Upper lobe of right lung (tissue), 1 donor: ENCODE results near the gene ZFP92. TPM values are rescaled to one million over a fixed set of nuclear protein-coding genes. Genes with fewer than 3 reads are reported as not detected.

Experiments
- ATAC-seq: fragments of 200-7000 bp; cut with Tn5 transposase; one replicate; pipeline ENCODE4 v1.9.1; 2020; ENCODE audit warnings: mild to moderate bottlenecking, moderate library complexity
- DNase-seq: peaks from one replicate; pipeline ENCODE4 v3.0.0-alpha.2; 2020
- H3K27ac ChIP-seq: fragments of 200-600 bp; one replicate; pipeline ENCODE4 v1.8.0; 2022
- H3K27me3 ChIP-seq: fragments of 200-600 bp; one replicate; pipeline ENCODE4 v1.8.0; 2022; ENCODE audit warnings: mild to moderate bottlenecking
- H3K36me3 ChIP-seq: fragments of 200-600 bp; one replicate; pipeline ENCODE4 v1.8.0; 2022
- H3K4me1 ChIP-seq: fragments of 200-600 bp; one replicate; pipeline ENCODE4 v1.8.0; 2022
- H3K4me3 ChIP-seq: fragments of 200-600 bp; one replicate; pipeline ENCODE4 v1.8.0; 2022; ENCODE audit warnings: mild to moderate bottlenecking
- H3K9me3 ChIP-seq: fragments of 200-600 bp; one replicate; pipeline ENCODE4 v1.8.0; 2022
- CTCF ChIP-seq: fragments of 200-600 bp; IDR thresholded peaks from one replicate; pipeline ENCODE4 v1.8.0; 2022; ENCODE audit warnings: antibody characterized with exemption
- intact Hi-C: fragments of 100-400 bp; cut with DNase I; formaldehyde crosslinking; loops from one replicate; pipeline ENCODE4 v1.11.0; 2022
- total RNA-seq: library from RNA; stranded (reverse); fragmentation: NEBNext Ultra II Directional; extraction: Animal tissue kit (Norgen Biotek cat#: 25700); gene quantifications from one replicate; pipeline ENCODE4 v1.2.1, GENCODE V29; 2021
- donor health status: DM: no; HTN: yes; CAD: no; lungs with severe emphysema.

ZFP92 gene
- total RNA-seq, 1 donor from 2014 or later: 3.4 TPM

- H3K36me3 ChIP-seq: no peaks in the 10 kb centered on the region
- no peak for ATAC-seq
- no peak overlapping the region for H3K4me3 ChIP-seq
- no peak for DNase-seq
- H3K27me3 ChIP-seq: no peaks in the 10 kb centered on the region
- TF ChIP-seq CTCF: no peak
- H3K27ac ChIP-seq: no peak overlapping the region
- H3K4me1 ChIP-seq: no peaks in the 10 kb centered on the region
- intact Hi-C loops: no loop called here
- no peaks in the 10 kb centered on the region for H3K9me3 ChIP-seq
These were observed 14.7 kb upstream of the ZFP92 start for GRCh38 chrX:153396320-153397195.

- intact Hi-C loops: no loop called here
- H3K4me1 ChIP-seq: no peaks in the 10 kb centered on the region
- no peak overlapping the region for H3K4me3 ChIP-seq
- H3K36me3 ChIP-seq: no peaks in the 10 kb centered on the region
- no peak overlapping the region for H3K27ac ChIP-seq
- DNase-seq (no peak), ATAC-seq (no peak)
- TF ChIP-seq CTCF: no peak
- H3K9me3 ChIP-seq: no peaks in the 10 kb centered on the region
- H3K27me3 ChIP-seq: no peaks in the 10 kb centered on the region
These were observed 13.9 kb upstream of the ZFP92 start for GRCh38 chrX:153397256-153397960.

- Histone ChIP-seq H3K4me1 (no peaks in the 10 kb centered on the region), H3K9me3 (no peaks in the 10 kb centered on the region), H3K27me3 (no peaks in the 10 kb centered on the region), H3K36me3 (no peaks in the 10 kb centered on the region), H3K4me3 (no peak overlapping the region), H3K27ac (no peak overlapping the region)
- no peak for DNase-seq
- TF ChIP-seq CTCF: no peak
- intact Hi-C loops: no loop called here
- no peak for ATAC-seq
These were observed 12.9 kb upstream of the ZFP92 start for GRCh38 chrX:153398275-153398960.

- H3K4me3 ChIP-seq: no peak overlapping the region
- peak; percentile 59 for TF ChIP-seq CTCF
- intact Hi-C loops: no loop called here
- no peaks in the 10 kb centered on the region for H3K9me3 ChIP-seq
- no peaks in the 10 kb centered on the region for H3K36me3 ChIP-seq
- H3K27ac ChIP-seq: no peak overlapping the region
- ATAC-seq (peak; percentile 91), DNase-seq (peak; percentile 76)
- no peaks in the 10 kb centered on the region for H3K27me3 ChIP-seq
- no peaks in the 10 kb centered on the region for H3K4me1 ChIP-seq
These were observed 10.8 kb upstream of the ZFP92 start for GRCh38 chrX:153400146-153401132.
